Measurements from ENCODE around the gene NEXN. TPM values are rescaled to one million over a fixed set of nuclear protein-coding genes. Genes with fewer than 3 reads are reported as not detected.

The NEXN gene
- total and polyA plus RNA-seq, 2 of the 13 experiments (the other 11 are each of a cell fraction or from before 2014, with no cell fraction given): 0.07 to 0.97 TPM

GRCh38 chr1:77850082-77850481 lies 38.3 kb upstream of the NEXN start:
- ChIA-PET POLR2A (no interaction called here), CTCF (ENCODE audit: low intra/inter-chr PET ratio, low total read pairs) (no interaction called here)
- no TSS peak for BruUV-seq (replicated peaks)
- Histone ChIP-seq H3K4me1 (ENCODE audit: insufficient read depth, low read length) (no peaks in the 10 kb centered on the region), H3K9ac (ENCODE audit: insufficient read depth, low read depth, low read length) (no peak overlapping the region), H3K27me3 (ENCODE audit: control insufficient read depth in 1 of 2, insufficient read depth in 2 of 2, low read length in 2 of 2) (no peaks in the 10 kb centered on the region), H3K27ac (ENCODE audit: extremely low read length, insufficient read depth, low read length) (no peak overlapping the region), H3K79me2 (ENCODE audit: insufficient read depth, low read length) (no peaks in the 10 kb centered on the region), H3K9me3 (ENCODE audit: low read length) (no peaks in the 10 kb centered on the region), H3K36me3 (replicated peaks in 1 of 2; ENCODE audit: control insufficient read depth in 1 of 2, insufficient read depth in 2 of 2, low read length in 2 of 2) (no peaks in the 10 kb centered on the region), H2AFZ (ENCODE audit: low read length) (no peak overlapping the region), H3K4me2 (ENCODE audit: low read depth, low read length) (no peak overlapping the region), H4K20me1 (ENCODE audit: insufficient read depth, low read length) (no peaks in the 10 kb centered on the region), H3K4me3 (replicated peaks in 1 of 3; ENCODE audit: insufficient read depth in 1 of 3, low read depth in 2 of 3, low read length in 3 of 3) (no peak overlapping the region)
- no peak for ATAC-seq
- in situ Hi-C loops (cut with HindIII; ENCODE audit: extremely low pct_ligation_motif_present, low pct_unique_long_range_greater_than_20kb): no loop called here
- FAIRE-seq: no peak
- intact Hi-C loops (cut with micrococcal nuclease; ENCODE audit: unreplicated experiment): no loop called here
- DNase-seq (ENCODE audit: low spot score): no peak
- WGBS (ENCODE audit: low lambda C conversion rate): 100% methylated on average over 1 of the region's 1 CpG
- no peak for TF ChIP-seq PRMT3 (CRISPR knock-in tag; IDR thresholded peaks at IDR 0.05; ENCODE audit: borderline replicate concordance, low read depth)
- TF ChIP-seq TBL1XR1 (IDR thresholded peaks at IDR 0.05; ENCODE audit: borderline replicate concordance, low read length, partially characterized antibody): no peak
- no peak for TF ChIP-seq ZNF441 (CRISPR knock-in tag; IDR thresholded peaks at IDR 0.05; ENCODE audit: borderline replicate concordance)
- TF ChIP-seq CSRNP1 (CRISPR knock-in tag; IDR thresholded peaks at IDR 0.05): no peak
- no peak for TF ChIP-seq ZNF609 (CRISPR knock-in tag; IDR thresholded peaks at IDR 0.05; ENCODE audit: borderline replicate concordance)

Data from HepG2 (cell line).